HEK293 (cell line): ENCODE measurements around the gene KRI1.
A peak's percentile ranks its signal among the peaks of the same experiment; 100 is the strongest.

Experiments used
- CTCF ChIA-PET: fragments of 350-600 bp; formaldehyde crosslinking; extraction: SDS; loops from one replicate; lab custom pipeline; 2021; ENCODE audit warnings: antibody characterized with exemption; lab: Yijun Ruan, JAX
- POLR2A ChIA-PET: fragments of 300-600 bp; formaldehyde crosslinking; extraction: SDS; loops from one replicate; lab custom pipeline; 2020; ENCODE audit warnings: antibody characterized with exemption, inconsistent platforms; lab: Yijun Ruan, JAX
- H3K27ac ChIP-seq: fragments of 200-500 bp; sonication (Bioruptor generic); 2 replicates; pipeline ENCODE4 v1.5.1; 2014; ENCODE audit warnings: low read depth, low read length, control low read depth, inconsistent platforms; ENCODE audit errors: extremely low read depth
- H3K36me3 ChIP-seq, 2 experiments: fragments of 200-500 bp in 1 of 2; sonication (Bioruptor generic) in 1 of 2; 1 replicate in 1 of 2; 2 replicates in 1 of 2; pipeline ENCODE4 v1.5.1; 2014 to 2017; ENCODE audit warnings: inconsistent platforms in 2 of 2, low read length in 2 of 2; ENCODE audit not compliant: control insufficient read depth in 2 of 2, insufficient read depth in 1 of 2
- H3K4me1 ChIP-seq: fragments of 200-500 bp; sonication (Bioruptor generic); 2 replicates; pipeline ENCODE4 v1.5.1; 2014; ENCODE audit warnings: mild to moderate bottlenecking, low read length, inconsistent platforms; ENCODE audit not compliant: control insufficient read depth, insufficient read depth
- H3K4me3 ChIP-seq: 2 replicates; pipeline ENCODE4 v1.5.1; 2011; ENCODE audit warnings: low read depth, mild to moderate bottlenecking, control low read depth, low read length, moderate library complexity
- H3K9me3 ChIP-seq: fragments of 200-500 bp; sonication (Bioruptor generic); 2 replicates; pipeline ENCODE4 v1.5.1; 2014; ENCODE audit warnings: low read depth, low read length, inconsistent platforms; ENCODE audit not compliant: control insufficient read depth, insufficient read depth
- FEZF1 ChIP-seq: fragments of 450-650 bp; formaldehyde crosslinking; IDR thresholded peaks from 2 replicates; pipeline ENCODE4 v1.5.1; 2016; ENCODE audit warnings: missing biosample characterization, missing genetic modification characterization
- GFI1B ChIP-seq: fragments of 450-650 bp; formaldehyde crosslinking; IDR thresholded peaks from 2 replicates; pipeline ENCODE4 v1.5.1; 2016; ENCODE audit warnings: missing biosample characterization, missing genetic modification characterization
- IKZF3 ChIP-seq: fragments of 450-650 bp; IDR thresholded peaks from 2 replicates; pipeline ENCODE4 v1.5.0; 2018; ENCODE audit warnings: missing biosample characterization, mild to moderate bottlenecking, missing genetic modification characterization, moderate library complexity
- KLF9 ChIP-seq: fragments of 450-650 bp; formaldehyde crosslinking; IDR thresholded peaks from 2 replicates; pipeline ENCODE4 v1.5.1; 2016; ENCODE audit warnings: missing biosample characterization, missing genetic modification characterization, low read depth
- REPIN1 ChIP-seq: fragments of 450-650 bp; formaldehyde crosslinking; IDR thresholded peaks from 2 replicates; pipeline ENCODE4 v1.5.1; 2017; ENCODE audit warnings: missing biosample characterization, missing genetic modification characterization, low read depth
- SCRT1 ChIP-seq: fragments of 450-650 bp; formaldehyde crosslinking; IDR thresholded peaks from 2 replicates; pipeline ENCODE4 v1.5.1; 2016; ENCODE audit warnings: missing biosample characterization, missing genetic modification characterization, borderline replicate concordance
- SP7 ChIP-seq: fragments of 450-650 bp; formaldehyde crosslinking; IDR thresholded peaks from 2 replicates; pipeline ENCODE4 v1.5.1; 2016; ENCODE audit warnings: missing biosample characterization, missing genetic modification characterization
- YY2 ChIP-seq: fragments of 450-650 bp; formaldehyde crosslinking; IDR thresholded peaks from 2 replicates; pipeline ENCODE4 v1.5.1; 2016; ENCODE audit warnings: missing biosample characterization, missing genetic modification characterization
- ZBTB7A ChIP-seq: fragments of 450-650 bp; formaldehyde crosslinking; IDR thresholded peaks from 2 replicates; pipeline ENCODE4 v1.5.1; 2016; ENCODE audit warnings: low read depth, missing biosample characterization, missing genetic modification characterization
- ZNF239 ChIP-seq: fragments of 450-650 bp; formaldehyde crosslinking; IDR thresholded peaks from 2 replicates; pipeline ENCODE4 v1.5.1; 2016; ENCODE audit warnings: missing biosample characterization, missing genetic modification characterization
- ZNF24 ChIP-seq: fragments of 450-650 bp; formaldehyde crosslinking; IDR thresholded peaks from 2 replicates; pipeline ENCODE4 v1.5.1; 2016; ENCODE audit warnings: missing biosample characterization, missing genetic modification characterization
- ZNF335 ChIP-seq: fragments of 450-650 bp; formaldehyde crosslinking; conservative IDR thresholded peaks from 2 replicates; pipeline ENCODE4 v1.5.1; 2016; ENCODE audit warnings: missing biosample characterization, missing genetic modification characterization
- ZNF561 ChIP-seq: fragments of 450-650 bp; IDR thresholded peaks from 2 replicates; pipeline ENCODE4 v1.5.1; 2018; ENCODE audit warnings: missing biosample characterization, missing genetic modification characterization, borderline replicate concordance
- ZNF596 ChIP-seq: fragments of 450-650 bp; IDR thresholded peaks from 2 replicates; pipeline ENCODE4 v1.5.0; 2018; ENCODE audit warnings: missing biosample characterization, mild to moderate bottlenecking, missing genetic modification characterization, moderate library complexity
- ZNF623 ChIP-seq: fragments of 450-650 bp; formaldehyde crosslinking; IDR thresholded peaks from 2 replicates; pipeline ENCODE4 v1.5.1; 2016; ENCODE audit warnings: missing biosample characterization, missing genetic modification characterization
- ZNF624 ChIP-seq: fragments of 450-650 bp; formaldehyde crosslinking; IDR thresholded peaks from 2 replicates; pipeline ENCODE4 v1.5.1; 2017; ENCODE audit warnings: missing biosample characterization, missing genetic modification characterization
- ZNF660 ChIP-seq: fragments of 450-650 bp; IDR thresholded peaks from 2 replicates; pipeline ENCODE4 v1.5.1; 2018; ENCODE audit warnings: missing biosample characterization, mild to moderate bottlenecking, missing genetic modification characterization
- ZNF843 ChIP-seq: fragments of 450-650 bp; formaldehyde crosslinking; IDR thresholded peaks from 2 replicates; pipeline ENCODE4 v1.5.1; 2016; ENCODE audit warnings: missing biosample characterization, missing genetic modification characterization
- TF ChIP-seq, protein P1 (sequence below): fragments of 450-650 bp; formaldehyde crosslinking; IDR thresholded peaks from 2 replicates; pipeline ENCODE4 v1.5.1; 2016; ENCODE audit warnings: missing biosample characterization, missing genetic modification characterization
- TF ChIP-seq, protein P2 (sequence below): fragments of 450-650 bp; formaldehyde crosslinking; IDR thresholded peaks from 2 replicates; pipeline ENCODE4 v1.5.1; 2016; ENCODE audit warnings: missing biosample characterization, missing genetic modification characterization
- TF ChIP-seq, protein P3 (sequence below): fragments of 450-650 bp; formaldehyde crosslinking; IDR thresholded peaks from 2 replicates; pipeline ENCODE4 v1.5.1; 2016; ENCODE audit warnings: missing biosample characterization, missing genetic modification characterization
- TF ChIP-seq, protein P4 (sequence below): fragments of 450-650 bp; formaldehyde crosslinking; IDR thresholded peaks from 2 replicates; pipeline ENCODE4 v1.5.1; 2016; ENCODE audit warnings: missing biosample characterization, missing genetic modification characterization
- TF ChIP-seq, protein P5 (sequence below): fragments of 450-650 bp; IDR thresholded peaks from 2 replicates; pipeline ENCODE4 v1.5.1; 2018; ENCODE audit warnings: missing biosample characterization, mild to moderate bottlenecking, missing genetic modification characterization
- TF ChIP-seq, protein P6 (sequence below): fragments of 450-650 bp; formaldehyde crosslinking; IDR thresholded peaks from 2 replicates; pipeline ENCODE4 v1.5.1; 2016; ENCODE audit warnings: missing biosample characterization, missing genetic modification characterization

KRI1 gene

DNA sequence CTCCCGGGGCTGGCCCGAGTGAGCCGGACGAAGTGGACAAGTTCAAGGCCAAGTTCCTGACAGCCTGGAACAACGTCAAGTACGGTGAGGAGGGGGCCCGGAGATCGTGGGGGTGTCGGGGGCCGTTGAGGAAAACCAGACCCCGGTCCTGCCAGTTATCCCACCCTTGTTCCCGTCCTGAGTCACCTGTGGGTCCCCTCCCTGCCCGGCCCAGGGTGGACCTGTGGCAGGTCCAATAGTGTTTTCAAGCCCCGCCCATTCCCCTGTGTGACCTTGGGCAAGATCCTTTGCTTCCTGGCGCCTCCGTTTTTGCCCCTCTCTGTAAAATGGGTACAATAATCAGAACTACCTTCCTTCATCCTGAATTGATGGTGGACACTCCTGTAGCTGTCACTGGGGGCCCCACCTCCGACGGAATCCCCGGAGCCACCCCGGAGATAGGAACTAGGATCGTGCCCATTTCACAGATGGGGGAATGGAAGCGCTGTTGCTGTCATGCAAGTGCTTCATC lies 21.5 kb downstream of the KRI1 start (continued):
- TF ChIP-seq, protein P1, sequence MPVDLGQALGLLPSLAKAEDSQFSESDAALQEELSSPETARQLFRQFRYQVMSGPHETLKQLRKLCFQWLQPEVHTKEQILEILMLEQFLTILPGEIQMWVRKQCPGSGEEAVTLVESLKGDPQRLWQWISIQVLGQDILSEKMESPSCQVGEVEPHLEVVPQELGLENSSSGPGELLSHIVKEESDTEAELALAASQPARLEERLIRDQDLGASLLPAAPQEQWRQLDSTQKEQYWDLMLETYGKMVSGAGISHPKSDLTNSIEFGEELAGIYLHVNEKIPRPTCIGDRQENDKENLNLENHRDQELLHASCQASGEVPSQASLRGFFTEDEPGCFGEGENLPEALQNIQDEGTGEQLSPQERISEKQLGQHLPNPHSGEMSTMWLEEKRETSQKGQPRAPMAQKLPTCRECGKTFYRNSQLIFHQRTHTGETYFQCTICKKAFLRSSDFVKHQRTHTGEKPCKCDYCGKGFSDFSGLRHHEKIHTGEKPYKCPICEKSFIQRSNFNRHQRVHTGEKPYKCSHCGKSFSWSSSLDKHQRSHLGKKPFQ, result no peak
- TF ChIP-seq ZNF660 (tag by site-specific recombination) (0 out of 2 replicates have a peak, but pooled peaks have one; percentile 7), ZNF596 (tag by site-specific recombination) (no peak), REPIN1 (tag by site-specific recombination) (no peak), SCRT1 (tag by site-specific recombination) (peak; percentile 79; the same call in 1 of the 2 replicates), IKZF3 (peak; percentile 65; the same call in 1 of the 2 replicates), ZNF239 (no peak), ZNF623 (tag by site-specific recombination) (no peak), ZNF624 (tag by site-specific recombination) (no peak), GFI1B (tag by site-specific recombination) (no peak), FEZF1 (tag by site-specific recombination) (no peak), ZNF24 (tag by site-specific recombination) (0 out of 2 replicates have a peak, but pooled peaks have one; percentile 32), ZNF335 (tag by site-specific recombination) (peak; percentile 88), SP7 (0 out of 2 replicates have a peak, but pooled peaks have one; percentile 29)
- TF ChIP-seq, protein P2, sequence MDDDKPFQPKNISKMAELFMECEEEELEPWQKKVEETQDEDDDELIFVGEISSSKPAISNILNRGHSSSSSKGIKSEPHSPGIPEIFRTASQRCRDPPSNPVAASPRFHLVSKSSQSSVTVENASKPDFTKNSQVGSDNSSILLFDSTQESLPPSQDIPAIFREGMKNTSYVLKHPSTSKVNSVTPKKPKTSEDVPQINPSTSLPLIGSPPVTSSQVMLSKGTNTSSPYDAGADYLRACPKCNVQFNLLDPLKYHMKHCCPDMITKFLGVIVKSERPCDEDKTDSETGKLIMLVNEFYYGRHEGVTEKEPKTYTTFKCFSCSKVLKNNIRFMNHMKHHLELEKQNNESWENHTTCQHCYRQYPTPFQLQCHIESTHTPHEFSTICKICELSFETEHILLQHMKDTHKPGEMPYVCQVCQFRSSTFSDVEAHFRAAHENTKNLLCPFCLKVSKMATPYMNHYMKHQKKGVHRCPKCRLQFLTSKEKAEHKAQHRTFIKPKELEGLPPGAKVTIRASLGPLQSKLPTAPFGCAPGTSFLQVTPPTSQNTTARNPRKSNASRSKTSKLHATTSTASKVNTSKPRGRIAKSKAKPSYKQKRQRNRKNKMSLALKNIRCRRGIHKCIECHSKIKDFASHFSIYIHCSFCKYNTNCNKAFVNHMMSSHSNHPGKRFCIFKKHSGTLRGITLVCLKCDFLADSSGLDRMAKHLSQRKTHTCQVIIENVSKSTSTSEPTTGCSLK, result no peak
- TF ChIP-seq, protein P3, sequence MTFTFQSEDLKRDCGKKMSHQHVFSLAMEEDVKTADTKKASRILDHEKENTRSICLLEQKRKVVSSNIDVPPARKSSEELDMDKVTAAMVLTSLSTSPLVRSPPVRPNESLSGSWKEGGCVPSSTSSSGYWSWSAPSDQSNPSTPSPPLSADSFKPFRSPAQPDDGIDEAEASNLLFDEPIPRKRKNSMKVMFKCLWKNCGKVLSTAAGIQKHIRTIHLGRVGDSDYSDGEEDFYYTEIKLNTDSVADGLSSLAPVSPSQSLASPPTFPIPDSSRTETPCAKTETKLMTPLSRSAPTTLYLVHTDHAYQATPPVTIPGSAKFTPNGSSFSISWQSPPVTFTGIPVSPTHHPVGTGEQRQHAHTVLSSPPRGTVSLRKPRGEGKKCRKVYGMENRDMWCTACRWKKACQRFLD (tag by site-specific recombination), result no peak
- TF ChIP-seq, protein P4, sequence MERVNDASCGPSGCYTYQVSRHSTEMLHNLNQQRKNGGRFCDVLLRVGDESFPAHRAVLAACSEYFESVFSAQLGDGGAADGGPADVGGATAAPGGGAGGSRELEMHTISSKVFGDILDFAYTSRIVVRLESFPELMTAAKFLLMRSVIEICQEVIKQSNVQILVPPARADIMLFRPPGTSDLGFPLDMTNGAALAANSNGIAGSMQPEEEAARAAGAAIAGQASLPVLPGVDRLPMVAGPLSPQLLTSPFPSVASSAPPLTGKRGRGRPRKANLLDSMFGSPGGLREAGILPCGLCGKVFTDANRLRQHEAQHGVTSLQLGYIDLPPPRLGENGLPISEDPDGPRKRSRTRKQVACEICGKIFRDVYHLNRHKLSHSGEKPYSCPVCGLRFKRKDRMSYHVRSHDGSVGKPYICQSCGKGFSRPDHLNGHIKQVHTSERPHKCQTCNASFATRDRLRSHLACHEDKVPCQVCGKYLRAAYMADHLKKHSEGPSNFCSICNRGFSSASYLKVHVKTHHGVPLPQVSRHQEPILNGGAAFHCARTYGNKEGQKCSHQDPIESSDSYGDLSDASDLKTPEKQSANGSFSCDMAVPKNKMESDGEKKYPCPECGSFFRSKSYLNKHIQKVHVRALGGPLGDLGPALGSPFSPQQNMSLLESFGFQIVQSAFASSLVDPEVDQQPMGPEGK (tag by site-specific recombination), result peak; percentile 35

DNA sequence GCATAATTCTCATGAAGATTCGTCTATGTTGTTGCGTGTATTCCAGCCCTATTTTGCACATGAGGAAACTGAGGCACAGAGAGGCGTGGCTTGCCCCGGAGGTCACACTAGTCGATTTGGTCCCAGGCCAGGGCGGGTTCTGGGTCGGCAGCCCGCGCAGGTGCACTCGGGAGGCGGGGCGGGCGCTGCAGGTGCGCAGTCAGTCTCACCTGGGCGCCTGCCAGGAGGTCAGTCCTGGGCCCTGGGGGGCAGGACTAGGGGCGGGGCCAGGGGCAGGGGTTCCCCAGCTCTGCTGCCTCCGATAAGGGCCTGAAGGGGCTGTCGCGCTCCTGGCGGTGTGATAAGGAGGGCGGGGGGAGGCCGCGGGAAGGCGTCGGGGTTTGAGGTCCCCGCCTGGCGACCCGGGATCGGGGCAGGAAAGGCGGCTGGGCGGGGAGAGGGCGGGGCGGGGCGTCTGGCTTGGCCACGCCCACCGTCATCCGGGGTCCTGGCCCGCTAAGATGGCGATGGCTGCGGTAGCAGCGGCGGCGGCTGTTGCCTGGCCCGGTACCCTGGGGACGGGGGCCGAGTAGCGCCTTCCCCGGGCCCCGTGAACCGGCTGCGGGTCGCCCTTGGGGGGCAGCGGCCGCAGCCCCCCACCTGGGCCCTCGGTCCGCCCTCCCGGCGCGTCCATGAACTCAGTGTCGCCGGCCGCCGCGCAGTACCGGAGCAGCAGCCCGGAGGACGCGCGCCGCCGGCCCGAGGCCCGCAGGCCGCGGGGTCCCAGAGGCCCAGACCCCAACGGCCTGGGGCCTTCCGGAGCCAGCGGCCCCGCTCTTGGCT lies 22.2 kb downstream of the KRI1 start, which contains the start of gene ATG4D:
ATG4D (plus strand) TSS at position 485 of the 822 bp plus-strand sequence; CDS start at position 672, 187 bp downstream.
- ChIA-PET CTCF (interaction anchor here (0.8 to 2.9 kb wide), 5 partner anchors 12 to 71 kb away, joined by 3 to 18 read pairs (median 4); no protein-coding TSS in a partner anchor), POLR2A (interaction anchor here (0.5 to 2.3 kb wide), 8 partner anchors 9 to 688 kb away, joined by 3 to 7 read pairs (median 4); no protein-coding TSS in a partner anchor)
- Histone ChIP-seq H3K4me1 (no peaks in the 10 kb centered on the region), H3K27ac (peak within 1 kb of the TSS; percentile 94), H3K9me3 (no peaks in the 10 kb centered on the region), H3K4me3 (peak within 1 kb of the TSS; percentile 89), H3K36me3 (peaks cover 0 to 20% of the 10 kb centered on the region in 2 experiments; a peak in 2 of 3 replicates)
- TF ChIP-seq KLF9 (tag by site-specific recombination) (peak; percentile 70), YY2 (tag by site-specific recombination) (peak; percentile 58; the same call in 1 of the 2 replicates), ZBTB7A (tag by site-specific recombination) (no peak), ZNF843 (no peak), ZNF561 (tag by site-specific recombination) (peak; percentile 34; the same call in 1 of the 2 replicates)
- TF ChIP-seq, protein P5, sequence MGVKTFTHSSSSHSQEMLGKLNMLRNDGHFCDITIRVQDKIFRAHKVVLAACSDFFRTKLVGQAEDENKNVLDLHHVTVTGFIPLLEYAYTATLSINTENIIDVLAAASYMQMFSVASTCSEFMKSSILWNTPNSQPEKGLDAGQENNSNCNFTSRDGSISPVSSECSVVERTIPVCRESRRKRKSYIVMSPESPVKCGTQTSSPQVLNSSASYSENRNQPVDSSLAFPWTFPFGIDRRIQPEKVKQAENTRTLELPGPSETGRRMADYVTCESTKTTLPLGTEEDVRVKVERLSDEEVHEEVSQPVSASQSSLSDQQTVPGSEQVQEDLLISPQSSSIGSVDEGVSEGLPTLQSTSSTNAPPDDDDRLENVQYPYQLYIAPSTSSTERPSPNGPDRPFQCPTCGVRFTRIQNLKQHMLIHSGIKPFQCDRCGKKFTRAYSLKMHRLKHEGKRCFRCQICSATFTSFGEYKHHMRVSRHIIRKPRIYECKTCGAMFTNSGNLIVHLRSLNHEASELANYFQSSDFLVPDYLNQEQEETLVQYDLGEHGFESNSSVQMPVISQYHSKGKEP (tag by site-specific recombination), result no peak
- TF ChIP-seq, protein P6, sequence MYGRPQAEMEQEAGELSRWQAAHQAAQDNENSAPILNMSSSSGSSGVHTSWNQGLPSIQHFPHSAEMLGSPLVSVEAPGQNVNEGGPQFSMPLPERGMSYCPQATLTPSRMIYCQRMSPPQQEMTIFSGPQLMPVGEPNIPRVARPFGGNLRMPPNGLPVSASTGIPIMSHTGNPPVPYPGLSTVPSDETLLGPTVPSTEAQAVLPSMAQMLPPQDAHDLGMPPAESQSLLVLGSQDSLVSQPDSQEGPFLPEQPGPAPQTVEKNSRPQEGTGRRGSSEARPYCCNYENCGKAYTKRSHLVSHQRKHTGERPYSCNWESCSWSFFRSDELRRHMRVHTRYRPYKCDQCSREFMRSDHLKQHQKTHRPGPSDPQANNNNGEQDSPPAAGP (tag by site-specific recombination), result no peak
